Anterior cingulate cortex (tissue), 58 donors: Measurements from ENCODE around the gene ZNF268.

ENCODE experiments used
- DNase-seq, 58 donors: peaks; one replicate each; lab custom pipeline; 2025; lab: John Stamatoyannopoulos, UW

ZNF268 gene

DNA sequence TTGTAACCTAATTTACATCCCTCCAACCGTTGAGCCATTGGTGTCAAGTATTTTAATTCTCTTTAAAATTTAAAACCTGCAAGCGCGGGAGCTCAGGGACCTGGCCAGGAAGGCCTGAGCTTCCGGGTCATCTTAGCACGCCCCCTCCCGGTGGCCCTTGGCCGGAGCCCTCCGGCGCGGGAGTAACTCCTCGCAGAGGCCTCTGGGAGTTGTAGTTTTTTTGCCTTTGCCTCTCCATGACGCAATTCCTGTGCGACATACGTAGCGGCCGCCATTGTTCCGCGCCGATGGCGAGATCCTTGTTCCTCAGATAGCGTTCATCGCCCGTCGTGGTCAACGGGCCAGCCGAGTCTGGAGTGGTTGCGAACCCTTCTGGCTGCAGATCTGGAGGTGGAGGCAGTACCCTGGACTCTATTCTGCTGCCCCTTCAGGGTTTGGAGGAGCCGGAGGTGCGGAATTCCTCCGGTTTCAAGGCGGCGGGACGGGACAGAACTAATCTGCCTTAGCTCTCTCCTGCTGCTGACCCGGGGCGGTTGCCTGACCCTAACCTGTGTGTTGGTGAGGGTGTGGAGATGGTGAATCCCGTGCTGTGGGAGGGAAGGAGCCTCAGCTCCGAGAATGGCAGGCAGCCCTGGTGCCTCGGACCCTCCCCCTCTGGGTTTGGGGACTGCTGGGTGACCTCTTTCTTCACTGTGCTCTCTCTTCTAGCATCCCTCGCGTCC, at the start of gene ZNF268:
TSS of gene ZNF268 (plus strand) at position 258 of the 722 bp plus-strand sequence. CDS start 503 bp downstream, outside the sequence.
- peak in 57 of 58 donors; percentile 29 to 90 (median 79) for DNase-seq

DNA sequence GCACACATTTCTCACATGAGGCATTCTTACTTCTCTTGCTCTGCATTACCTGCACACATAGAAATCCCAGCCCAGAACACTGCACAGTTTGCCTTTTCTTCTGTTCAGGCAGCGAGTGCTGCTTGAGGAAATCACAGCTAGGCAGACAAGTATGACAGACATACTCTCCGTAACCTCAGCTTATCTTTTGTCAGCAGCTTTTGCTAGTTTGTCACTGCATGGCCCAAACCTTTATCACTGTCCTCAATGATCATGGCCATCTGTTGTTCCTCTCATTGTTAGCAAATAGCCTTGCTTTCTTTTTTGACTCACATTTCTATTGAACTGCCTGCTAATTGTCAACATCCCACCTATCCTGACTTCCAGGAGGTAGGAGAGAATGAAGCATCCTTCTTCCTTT, 45.5 kb upstream of the ZNF268 start:
- DNase-seq = no peak

GRCh38 chr12:133145981-133146380, 35.3 kb upstream of the ZNF268 start:
- DNase-seq = no peak

- no peak for DNase-seq
Measured at GRCh38 chr12:133156125-133156690, 25.1 kb upstream of the ZNF268 start.

GRCh38 chr12:133165776-133166175, 15.5 kb upstream of the ZNF268 start:
- no peak for DNase-seq

GRCh38 chr12:133172491-133172890, 8.8 kb upstream of the ZNF268 start:
- no peak for DNase-seq

- DNase-seq = no peak
Measured at GRCh38 chr12:133174901-133175300, 6.4 kb upstream of the ZNF268 start.

- no peak for DNase-seq
Measured at GRCh38 chr12:133180669-133181068, 626 bp upstream of the ZNF268 start.

DNA sequence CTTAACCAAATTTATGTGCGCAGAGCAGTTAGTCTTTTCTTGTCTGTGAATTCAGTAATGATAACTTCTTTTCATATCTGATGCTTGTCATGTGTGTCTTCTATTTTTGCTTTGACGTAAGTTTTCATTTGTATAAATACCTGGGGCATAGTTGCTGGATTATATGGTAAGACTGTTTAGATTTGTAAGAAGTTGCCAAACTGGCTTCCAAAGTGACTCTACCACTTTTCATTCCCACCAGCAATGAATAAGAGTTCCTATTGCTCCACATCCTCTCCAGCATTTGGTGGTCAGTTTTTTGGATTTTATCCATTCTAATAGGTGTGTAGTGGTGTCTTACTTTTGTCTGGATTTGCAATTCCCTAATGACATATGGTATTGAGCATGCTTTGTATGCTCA, 8.9 kb downstream of the ZNF268 start:
- no peak for DNase-seq

GRCh38 chr12:133192847-133193246, 11.6 kb downstream of the ZNF268 start:
- DNase-seq = no peak

GRCh38 chr12:133201888-133202287, 20.6 kb downstream of the ZNF268 start:
- no peak for DNase-seq

GRCh38 chr12:133202493-133203343, 21.4 kb downstream of the ZNF268 start:
- DNase-seq = no peak

- DNase-seq = no peak
Measured at GRCh38 chr12:133203344-133204263, 22.3 kb downstream of the ZNF268 start.

DNA sequence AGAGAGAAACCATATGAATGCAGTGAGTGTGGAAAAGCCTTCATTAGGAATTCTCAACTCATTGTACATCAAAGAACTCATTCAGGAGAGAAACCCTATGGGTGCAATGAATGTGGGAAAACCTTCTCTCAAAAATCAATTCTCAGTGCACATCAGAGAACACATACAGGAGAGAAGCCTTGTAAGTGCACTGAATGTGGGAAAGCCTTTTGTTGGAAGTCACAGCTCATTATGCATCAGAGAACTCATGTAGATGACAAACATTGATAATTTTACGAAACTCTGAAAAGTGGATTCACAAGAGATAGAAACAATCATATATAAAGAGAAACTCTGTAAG, 22.9 kb downstream of the ZNF268 start:
- DNase-seq = no peak

GRCh38 chr12:133206390-133206789, 25.1 kb downstream of the ZNF268 start:
- no peak for DNase-seq

DNA sequence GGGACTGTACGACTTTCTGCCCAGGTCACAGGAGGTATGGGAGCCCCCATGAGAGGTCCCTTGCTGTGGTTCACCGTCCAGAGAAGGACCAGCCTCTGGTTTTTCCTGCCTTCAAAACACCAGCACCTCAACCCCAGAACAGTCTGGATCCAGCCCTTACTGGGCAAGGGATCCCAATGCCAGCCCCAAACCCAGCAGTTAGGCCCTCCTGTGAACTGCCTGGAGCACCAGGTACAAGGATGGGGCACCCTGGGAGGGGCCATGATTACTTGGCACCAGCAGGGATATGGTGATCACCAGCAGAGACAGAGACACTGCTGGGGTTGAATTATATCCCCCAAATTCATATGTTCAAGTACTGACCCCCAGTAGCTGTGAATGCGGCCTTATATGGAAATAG, 34.4 kb downstream of the ZNF268 start:
- DNase-seq = no peak

DNA sequence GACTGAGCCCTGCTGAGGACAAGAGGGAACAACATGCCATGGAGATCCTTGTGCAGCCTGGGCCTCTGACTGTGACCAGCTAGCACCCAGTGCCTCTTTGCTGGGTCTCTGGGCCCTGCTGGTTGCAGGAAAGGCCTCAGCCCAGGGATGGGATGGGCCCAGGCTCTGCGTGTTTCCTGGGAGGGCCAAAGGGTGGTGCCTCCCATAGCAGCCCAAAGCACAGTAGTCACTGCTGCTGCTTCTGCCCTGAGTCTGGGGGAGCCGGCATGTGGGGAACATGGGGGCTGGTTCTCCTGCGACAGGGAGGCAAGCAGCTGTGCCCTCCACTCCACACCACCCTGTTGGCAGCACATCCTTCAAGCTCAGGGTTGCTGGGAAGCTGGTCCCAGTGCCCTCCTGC, 35.9 kb downstream of the ZNF268 start:
- DNase-seq = no peak

GRCh38 chr12:133220521-133220920, 39.2 kb downstream of the ZNF268 start:
- no peak for DNase-seq

DNA sequence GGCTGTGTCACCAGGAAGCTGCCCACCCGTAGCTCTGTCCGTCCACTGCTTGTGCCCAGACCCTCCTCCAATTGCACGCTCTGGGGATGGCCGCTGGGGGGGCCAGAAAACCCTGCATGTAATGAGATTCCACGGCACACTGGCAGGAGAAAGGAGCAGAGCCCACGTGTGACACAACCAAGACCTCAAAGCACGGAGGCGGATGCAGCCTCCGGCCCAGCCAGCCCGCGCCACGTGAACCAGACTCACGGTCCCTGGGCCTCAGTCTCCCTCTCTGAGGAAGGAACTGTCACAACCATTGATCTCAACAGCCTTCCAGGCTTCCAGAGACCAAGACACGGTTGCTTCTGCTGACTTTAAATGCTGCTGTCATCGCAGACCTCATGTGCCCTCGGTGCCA, 39.9 kb downstream of the ZNF268 start:
- DNase-seq = no peak

- DNase-seq = no peak
Measured at GRCh38 chr12:133222211-133222610, 40.9 kb downstream of the ZNF268 start.
